NK-92 (cell line): ENCODE measurements around the gene ITIH3.

Experiments
- DNase-seq: peaks from one replicate; lab custom pipeline; 2025; ENCODE audit not compliant: unreplicated experiment; lab: John Stamatoyannopoulos, UW

The ITIH3 gene

GRCh38 chr3:52792961-52793695 is 1.5 kb upstream of the ITIH3 start:
- DNase-seq, result no peak

GRCh38 chr3:52793702-52794611 is 639 bp upstream of the ITIH3 start:
- no peak for DNase-seq

- DNase-seq, result no peak
Observed at GRCh38 chr3:52795298-52795900, 803 bp downstream of the ITIH3 start.

- DNase-seq, result no peak
Observed at GRCh38 chr3:52796411-52796810, 1.8 kb downstream of the ITIH3 start.

- no peak for DNase-seq
Observed at GRCh38 chr3:52798376-52798977, 3.9 kb downstream of the ITIH3 start.

- DNase-seq, result no peak
Observed at GRCh38 chr3:52798978-52799476, 4.4 kb downstream of the ITIH3 start.

GRCh38 chr3:52800079-52800478 is 5.5 kb downstream of the ITIH3 start:
- no peak for DNase-seq

- no peak for DNase-seq
Observed at GRCh38 chr3:52801839-52802238, 7.2 kb downstream of the ITIH3 start.

GRCh38 chr3:52805270-52806039 is 10.9 kb downstream of the ITIH3 start:
- DNase-seq, result no peak

- no peak for DNase-seq
Observed at GRCh38 chr3:52809149-52809548, 14.6 kb downstream of the ITIH3 start.

GRCh38 chr3:52809662-52810377 is 15.2 kb downstream of the ITIH3 start:
- no peak for DNase-seq

GRCh38 chr3:52810923-52811322 is 16.3 kb downstream of the ITIH3 start:
- no peak for DNase-seq

GRCh38 chr3:52811452-52812011 is 16.9 kb downstream of the ITIH3 start:
- no peak for DNase-seq

- DNase-seq, result no peak
Observed at GRCh38 chr3:52813810-52814209, 19.2 kb downstream of the ITIH3 start.

GRCh38 chr3:52816199-52816598 is 21.6 kb downstream of the ITIH3 start:
- no peak for DNase-seq

- no peak for DNase-seq
Observed at GRCh38 chr3:52816654-52817053, 22.1 kb downstream of the ITIH3 start.

GRCh38 chr3:52817221-52817620 is 22.6 kb downstream of the ITIH3 start:
- DNase-seq, result no peak

GRCh38 chr3:52817860-52818259 is 23.3 kb downstream of the ITIH3 start:
- DNase-seq, result no peak

- no peak for DNase-seq
Observed at GRCh38 chr3:52819936-52820335, 25.3 kb downstream of the ITIH3 start.
